ENCODE results near the gene COL8A1. TPM values are rescaled to one million over a fixed set of nuclear protein-coding genes. Genes with fewer than 3 reads are reported as not detected.

COL8A1 gene
- total RNA-seq, 1 experiment from 2014 or later: 8.1 TPM

- Histone ChIP-seq H3K79me2 (ENCODE audit: low read depth) (no peaks in the 10 kb centered on the region), H3F3A (ENCODE audit: insufficient read depth, low read depth) (no peaks in the 10 kb centered on the region), H3K4me3 (no peak overlapping the region), H3K4me1 (replicated peaks; ENCODE audit: insufficient read depth) (no peaks in the 10 kb centered on the region), H3K36me3 (ENCODE audit: low read depth) (no peaks in the 10 kb centered on the region), H3K9me2 (ENCODE audit: insufficient read depth) (no peaks in the 10 kb centered on the region), H4K20me1 (ENCODE audit: insufficient read depth) (no peaks in the 10 kb centered on the region), H3K27me3 (ENCODE audit: insufficient read depth, low read depth) (no peaks in the 10 kb centered on the region), H2AFZ (no peak overlapping the region), H3K27ac (no peak overlapping the region), H3K9me3 (ENCODE audit: insufficient read depth, low read depth) (no peaks in the 10 kb centered on the region), H3K4me2 (no peak overlapping the region)
- intact Hi-C loops (cut with micrococcal nuclease; ENCODE audit: unreplicated experiment): loop anchor here (1.0 to 10.0 kb wide), 3 partner anchors 674 to 1184 kb away; no protein-coding TSS in a partner anchor
- BruUV-seq (replicated peaks): no TSS peak
- no peak for TF ChIP-seq EZH2 (IDR thresholded peaks at IDR 0.05; ENCODE audit: low read depth)
- TF ChIP-seq, protein P1, sequence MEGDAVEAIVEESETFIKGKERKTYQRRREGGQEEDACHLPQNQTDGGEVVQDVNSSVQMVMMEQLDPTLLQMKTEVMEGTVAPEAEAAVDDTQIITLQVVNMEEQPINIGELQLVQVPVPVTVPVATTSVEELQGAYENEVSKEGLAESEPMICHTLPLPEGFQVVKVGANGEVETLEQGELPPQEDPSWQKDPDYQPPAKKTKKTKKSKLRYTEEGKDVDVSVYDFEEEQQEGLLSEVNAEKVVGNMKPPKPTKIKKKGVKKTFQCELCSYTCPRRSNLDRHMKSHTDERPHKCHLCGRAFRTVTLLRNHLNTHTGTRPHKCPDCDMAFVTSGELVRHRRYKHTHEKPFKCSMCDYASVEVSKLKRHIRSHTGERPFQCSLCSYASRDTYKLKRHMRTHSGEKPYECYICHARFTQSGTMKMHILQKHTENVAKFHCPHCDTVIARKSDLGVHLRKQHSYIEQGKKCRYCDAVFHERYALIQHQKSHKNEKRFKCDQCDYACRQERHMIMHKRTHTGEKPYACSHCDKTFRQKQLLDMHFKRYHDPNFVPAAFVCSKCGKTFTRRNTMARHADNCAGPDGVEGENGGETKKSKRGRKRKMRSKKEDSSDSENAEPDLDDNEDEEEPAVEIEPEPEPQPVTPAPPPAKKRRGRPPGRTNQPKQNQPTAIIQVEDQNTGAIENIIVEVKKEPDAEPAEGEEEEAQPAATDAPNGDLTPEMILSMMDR (conservative IDR thresholded peaks at IDR 0.05): peak; percentile 89
- DNase-seq: peak; percentile 34 to 46
- ChIA-PET POLR2A (ENCODE audit: unreplicated experiment) (interaction anchor here (0.6 kb wide), 2 partner anchors 887 to 1935 kb away, joined by 3 read pairs; partner anchors contain the start of gene CEP97), CTCF (interaction anchor here (0.6 to 1.1 kb wide), 2 partner anchors 151 to 465 kb away, joined by 10 to 22 read pairs; partner anchors contain the start of gene COL8A1)
These were observed 150.8 kb downstream of the COL8A1 start for GRCh38 chr3:99789011-99789721.

DNA sequence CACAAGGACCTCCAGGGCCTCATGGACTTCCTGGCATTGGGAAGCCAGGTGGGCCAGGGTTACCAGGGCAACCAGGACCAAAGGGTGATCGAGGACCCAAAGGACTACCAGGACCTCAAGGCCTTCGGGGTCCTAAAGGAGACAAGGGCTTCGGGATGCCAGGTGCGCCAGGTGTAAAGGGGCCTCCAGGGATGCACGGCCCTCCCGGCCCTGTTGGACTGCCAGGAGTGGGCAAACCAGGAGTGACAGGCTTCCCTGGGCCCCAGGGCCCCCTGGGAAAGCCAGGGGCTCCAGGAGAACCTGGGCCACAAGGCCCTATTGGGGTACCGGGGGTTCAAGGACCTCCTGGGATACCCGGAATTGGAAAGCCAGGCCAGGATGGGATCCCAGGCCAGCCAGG is 156.1 kb downstream of the COL8A1 start:
- POLR2A ChIA-PET (ENCODE audit: unreplicated experiment): no interaction called here
- Histone ChIP-seq H3K4me1 (replicated peaks; ENCODE audit: insufficient read depth) (no peaks in the 10 kb centered on the region), H4K20me1 (ENCODE audit: insufficient read depth) (no peaks in the 10 kb centered on the region), H3F3A (ENCODE audit: insufficient read depth, low read depth) (no peaks in the 10 kb centered on the region), H3K9me2 (ENCODE audit: insufficient read depth) (no peaks in the 10 kb centered on the region), H3K79me2 (ENCODE audit: low read depth) (no peaks in the 10 kb centered on the region), H3K9me3 (ENCODE audit: insufficient read depth, low read depth) (no peaks in the 10 kb centered on the region), H3K4me3 (no peak overlapping the region), H3K27me3 (ENCODE audit: insufficient read depth, low read depth) (no peaks in the 10 kb centered on the region), H2AFZ (no peak overlapping the region), H3K4me2 (no peak overlapping the region), H3K27ac (no peak overlapping the region), H3K36me3 (ENCODE audit: low read depth) (no peaks in the 10 kb centered on the region)
- DNase-seq: no peak
- TF ChIP-seq, protein P1 (conservative IDR thresholded peaks at IDR 0.05): no peak
- no peak for TF ChIP-seq EZH2 (IDR thresholded peaks at IDR 0.05; ENCODE audit: low read depth)
- CTCF ChIA-PET: no interaction called here
- no TSS peak for BruUV-seq (replicated peaks)
- intact Hi-C loops (cut with micrococcal nuclease; ENCODE audit: unreplicated experiment): no loop called here

DNA sequence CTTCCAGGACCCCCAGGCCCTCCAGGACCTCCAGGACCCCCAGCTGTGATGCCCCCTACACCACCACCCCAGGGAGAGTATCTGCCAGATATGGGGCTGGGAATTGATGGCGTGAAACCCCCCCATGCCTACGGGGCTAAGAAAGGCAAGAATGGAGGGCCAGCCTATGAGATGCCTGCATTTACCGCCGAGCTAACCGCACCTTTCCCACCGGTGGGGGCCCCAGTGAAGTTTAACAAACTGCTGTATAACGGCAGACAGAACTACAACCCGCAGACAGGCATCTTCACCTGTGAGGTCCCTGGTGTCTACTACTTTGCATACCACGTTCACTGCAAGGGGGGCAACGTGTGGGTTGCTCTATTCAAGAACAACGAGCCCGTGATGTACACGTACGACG is 157.2 kb downstream of the COL8A1 start:
- ChIA-PET POLR2A (ENCODE audit: unreplicated experiment) (no interaction called here), CTCF (no interaction called here)
- Histone ChIP-seq H3K27ac (no peak overlapping the region), H4K20me1 (ENCODE audit: insufficient read depth) (no peaks in the 10 kb centered on the region), H3K4me3 (no peak overlapping the region), H3K4me2 (no peak overlapping the region), H3K9me2 (ENCODE audit: insufficient read depth) (no peaks in the 10 kb centered on the region), H2AFZ (no peak overlapping the region), H3K4me1 (replicated peaks; ENCODE audit: insufficient read depth) (no peaks in the 10 kb centered on the region), H3F3A (ENCODE audit: insufficient read depth, low read depth) (no peaks in the 10 kb centered on the region), H3K36me3 (ENCODE audit: low read depth) (no peaks in the 10 kb centered on the region), H3K9me3 (ENCODE audit: insufficient read depth, low read depth) (no peaks in the 10 kb centered on the region), H3K27me3 (ENCODE audit: insufficient read depth, low read depth) (no peaks in the 10 kb centered on the region), H3K79me2 (ENCODE audit: low read depth) (no peaks in the 10 kb centered on the region)
- no TSS peak for BruUV-seq (replicated peaks)
- intact Hi-C loops (cut with micrococcal nuclease; ENCODE audit: unreplicated experiment): no loop called here
- DNase-seq: no peak
- TF ChIP-seq EZH2 (IDR thresholded peaks at IDR 0.05; ENCODE audit: low read depth): no peak
- TF ChIP-seq, protein P1 (conservative IDR thresholded peaks at IDR 0.05): no peak

Measured in PC-9 (cell line).